GM19328 (cell line): Measurements from ENCODE around the gene RPS6KA2.
"Not testable (repeated sequence)": the region's sequence is repeated elsewhere in the genome, so short reads cannot be mapped to it uniquely, and the experiment has no call there.

Experiments used
- ATAC-seq: cut with Tn5 transposase; IDR thresholded peaks from one replicate; pipeline ENCODE4 v1.9.1; 2021; ENCODE audit warnings: mild to moderate bottlenecking, moderate library complexity; ENCODE audit not compliant: unreplicated experiment

Gene RPS6KA2

GRCh38 chr6:166558156-166559005 lies 68.7 kb downstream of the RPS6KA2 start:
- ATAC-seq: no peak

GRCh38 chr6:166556863-166557322 lies 70.2 kb downstream of the RPS6KA2 start:
- no peak for ATAC-seq

GRCh38 chr6:166556336-166556735 lies 70.7 kb downstream of the RPS6KA2 start:
- no peak for ATAC-seq

GRCh38 chr6:166555086-166555485 lies 72.0 kb downstream of the RPS6KA2 start:
- ATAC-seq: no peak

GRCh38 chr6:166554316-166554715 lies 72.7 kb downstream of the RPS6KA2 start:
- ATAC-seq: no peak

- no peak for ATAC-seq
Measured at GRCh38 chr6:166553563-166554271, 73.3 kb downstream of the RPS6KA2 start.

- ATAC-seq: no peak
Measured at GRCh38 chr6:166552600-166552999, 74.5 kb downstream of the RPS6KA2 start.

- no peak for ATAC-seq
Measured at GRCh38 chr6:166551754-166552495, 75.1 kb downstream of the RPS6KA2 start.

GRCh38 chr6:166546653-166547052 lies 80.4 kb downstream of the RPS6KA2 start:
- ATAC-seq: no peak

- no peak for ATAC-seq
Measured at GRCh38 chr6:166545156-166546034, 81.7 kb downstream of the RPS6KA2 start.

GRCh38 chr6:166544296-166544605 lies 82.8 kb downstream of the RPS6KA2 start:
- no peak for ATAC-seq

GRCh38 chr6:166543603-166544295 lies 83.3 kb downstream of the RPS6KA2 start:
- no peak for ATAC-seq

GRCh38 chr6:166542580-166542912 lies 84.5 kb downstream of the RPS6KA2 start:
- no peak for ATAC-seq

GRCh38 chr6:166541876-166542579 lies 85.0 kb downstream of the RPS6KA2 start:
- no peak for ATAC-seq

- peak; percentile 21 for ATAC-seq
Measured at GRCh38 chr6:166541366-166541765, 85.7 kb downstream of the RPS6KA2 start.

- ATAC-seq: peak; percentile 97
Measured at GRCh38 chr6:166540631-166541331, 86.3 kb downstream of the RPS6KA2 start.

- ATAC-seq: no peak
Measured at GRCh38 chr6:166539543-166539942, 87.5 kb downstream of the RPS6KA2 start.

- ATAC-seq: not testable (repeated sequence)
Measured at GRCh38 chr6:166539011-166539385, 88.1 kb downstream of the RPS6KA2 start.
